ENCODE data around the gene MDP1.

- TF ChIP-seq POLR2A (IDR thresholded peaks at IDR 0.05) (no peak), CTCF (IDR thresholded peaks at IDR 0.05) (no peak)
These were observed 34.5 kb upstream of the MDP1 start for GRCh38 chr14:24250354-24250753.

Measured in esophagus squamous epithelium (tissue), 4 donors.